Measurements from ENCODE around the gene BTBD10. TPM values are rescaled to one million over a fixed set of nuclear protein-coding genes. Genes with fewer than 3 reads are reported as not detected.

Gene BTBD10
- total and polyA plus RNA-seq, 2 experiments from 2014 or later: 20.2 to 30.1 TPM

- Mint-ChIP-seq H3K27ac (no peak overlapping the region), H3K27me3 (ENCODE audit: insufficient read depth, low read depth, poor library complexity) (peaks cover 4% of the 10 kb centered on the region), H3K4me1 (peaks cover 7% of the 10 kb centered on the region), H3K9me3 (no peaks in the 10 kb centered on the region), H3K4me3 (no peak overlapping the region), H3K36me3 (ENCODE audit: low read depth) (no peaks in the 10 kb centered on the region)
- no peak overlapping the region for H3K4me2 ChIP-seq
- H3K4me3 ChIP-seq: no peak overlapping the region
- no peak for DNase-seq (ENCODE audit: low spot score)
- ATAC-seq: no peak
- H3K27ac ChIP-seq (ENCODE audit: low read depth): no peak overlapping the region
- no peaks in the 10 kb centered on the region for H3K36me3 ChIP-seq (ENCODE audit: insufficient read depth)
- no peaks in the 10 kb centered on the region for H3K9me2 ChIP-seq (ENCODE audit: insufficient read depth)
- no peaks in the 10 kb centered on the region for H3K27me3 ChIP-seq (ENCODE audit: insufficient read depth)
- no peaks in the 10 kb centered on the region for H3K4me1 ChIP-seq (ENCODE audit: insufficient read depth)
- TF ChIP-seq REST (IDR thresholded peaks at IDR 0.05; ENCODE audit: unreplicated experiment) (no peak), ZNF331 (CRISPR knock-in tag; IDR thresholded peaks at IDR 0.05; ENCODE audit: low read depth) (no peak), ZNF462 (CRISPR knock-in tag; IDR thresholded peaks at IDR 0.05) (no peak), ETS1 (IDR thresholded peaks at IDR 0.05) (no peak), EZH2 (IDR thresholded peaks at IDR 0.05; ENCODE audit: low read depth, unreplicated experiment) (no peak), JUNB (IDR thresholded peaks at IDR 0.05; ENCODE audit: unreplicated experiment) (no peak), ZNF114 (CRISPR knock-in tag; IDR thresholded peaks at IDR 0.05) (no peak), NANOG (IDR thresholded peaks at IDR 0.05; ENCODE audit: borderline replicate concordance) (no peak), CREB1 (CRISPR knock-in tag; IDR thresholded peaks at IDR 0.05; ENCODE audit: low read depth) (no peak), POLR2AphosphoS5 (IDR thresholded peaks at IDR 0.05; ENCODE audit: low read depth) (no peak), EZH2phosphoT487 (IDR thresholded peaks at IDR 0.05; ENCODE audit: unreplicated experiment) (no peak), STAT1 (IDR thresholded peaks at IDR 0.05; ENCODE audit: unreplicated experiment) (no peak)
- TF ChIP-seq, protein P1, sequence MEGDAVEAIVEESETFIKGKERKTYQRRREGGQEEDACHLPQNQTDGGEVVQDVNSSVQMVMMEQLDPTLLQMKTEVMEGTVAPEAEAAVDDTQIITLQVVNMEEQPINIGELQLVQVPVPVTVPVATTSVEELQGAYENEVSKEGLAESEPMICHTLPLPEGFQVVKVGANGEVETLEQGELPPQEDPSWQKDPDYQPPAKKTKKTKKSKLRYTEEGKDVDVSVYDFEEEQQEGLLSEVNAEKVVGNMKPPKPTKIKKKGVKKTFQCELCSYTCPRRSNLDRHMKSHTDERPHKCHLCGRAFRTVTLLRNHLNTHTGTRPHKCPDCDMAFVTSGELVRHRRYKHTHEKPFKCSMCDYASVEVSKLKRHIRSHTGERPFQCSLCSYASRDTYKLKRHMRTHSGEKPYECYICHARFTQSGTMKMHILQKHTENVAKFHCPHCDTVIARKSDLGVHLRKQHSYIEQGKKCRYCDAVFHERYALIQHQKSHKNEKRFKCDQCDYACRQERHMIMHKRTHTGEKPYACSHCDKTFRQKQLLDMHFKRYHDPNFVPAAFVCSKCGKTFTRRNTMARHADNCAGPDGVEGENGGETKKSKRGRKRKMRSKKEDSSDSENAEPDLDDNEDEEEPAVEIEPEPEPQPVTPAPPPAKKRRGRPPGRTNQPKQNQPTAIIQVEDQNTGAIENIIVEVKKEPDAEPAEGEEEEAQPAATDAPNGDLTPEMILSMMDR (conservative IDR thresholded peaks at IDR 0.05; ENCODE audit: low read depth in 2 of 2): no peak
- H3K79me2 ChIP-seq (replicated peaks; ENCODE audit: insufficient read depth): no peaks in the 10 kb centered on the region
- H3F3A ChIP-seq (replicated peaks; ENCODE audit: low read depth): no peaks in the 10 kb centered on the region
- no peaks in the 10 kb centered on the region for H4K20me1 ChIP-seq (replicated peaks; ENCODE audit: insufficient read depth)
- H2AFZ ChIP-seq: no peak overlapping the region
These were observed 84.7 kb downstream of the BTBD10 start for GRCh38 chr11:13378316-13378715.
